Measurements from ENCODE around the gene HIF3A.

- TF ChIP-seq CTCF (IDR thresholded peaks at IDR 0.05) (no peak), EZH2phosphoT487 (IDR thresholded peaks at IDR 0.05) (no peak)
Measured at GRCh38 chr19:46361915-46362314, 65.1 kb downstream of the HIF3A start.

Measured in neural progenitor cell (in vitro differentiated cells).